HG02798 (cell line): ENCODE data around the gene MPP3.

Source experiments
- ATAC-seq: cut with Tn5 transposase; IDR thresholded peaks from one replicate; pipeline ENCODE4 v1.9.1; 2021; ENCODE audit warnings: mild to moderate bottlenecking; ENCODE audit not compliant: unreplicated experiment, poor library complexity

The MPP3 gene

GRCh38 chr17:43840814-43841213 is 7.9 kb upstream of the MPP3 start:
- no peak for ATAC-seq

- no peak for ATAC-seq
Measured at GRCh38 chr17:43839670-43840108, 6.7 kb upstream of the MPP3 start.

GRCh38 chr17:43834106-43834505 is 1.2 kb upstream of the MPP3 start:
- no peak for ATAC-seq

GRCh38 chr17:43832168-43832975 is 574 bp downstream of the MPP3 start:
- ATAC-seq, result no peak

GRCh38 chr17:43831633-43832032 is 1.3 kb downstream of the MPP3 start:
- no peak for ATAC-seq

- ATAC-seq, result no peak
Measured at GRCh38 chr17:43830510-43831140, 2.3 kb downstream of the MPP3 start.

GRCh38 chr17:43829738-43830137 is 3.2 kb downstream of the MPP3 start:
- ATAC-seq, result no peak

GRCh38 chr17:43827596-43827995 is 5.3 kb downstream of the MPP3 start:
- no peak for ATAC-seq

GRCh38 chr17:43826206-43826605 is 6.7 kb downstream of the MPP3 start:
- no peak for ATAC-seq

- no peak for ATAC-seq
Measured at GRCh38 chr17:43825567-43825966, 7.4 kb downstream of the MPP3 start.

GRCh38 chr17:43823350-43824084 is 9.4 kb downstream of the MPP3 start:
- no peak for ATAC-seq

- no peak for ATAC-seq
Measured at GRCh38 chr17:43822570-43823190, 10.3 kb downstream of the MPP3 start.

GRCh38 chr17:43820759-43821158 is 12.2 kb downstream of the MPP3 start:
- no peak for ATAC-seq

- no peak for ATAC-seq
Measured at GRCh38 chr17:43818966-43819365, 14.0 kb downstream of the MPP3 start.

- ATAC-seq, result no peak
Measured at GRCh38 chr17:43817826-43818225, 15.1 kb downstream of the MPP3 start.

- no peak for ATAC-seq
Measured at GRCh38 chr17:43816336-43817320, 16.3 kb downstream of the MPP3 start.

- ATAC-seq, result no peak
Measured at GRCh38 chr17:43814714-43815113, 18.2 kb downstream of the MPP3 start.

- no peak for ATAC-seq
Measured at GRCh38 chr17:43814026-43814425, 18.9 kb downstream of the MPP3 start.

- ATAC-seq, result no peak
Measured at GRCh38 chr17:43813386-43813785, 19.6 kb downstream of the MPP3 start.
